Measurements from ENCODE around the gene DNASE1. TPM values are rescaled to one million over a fixed set of nuclear protein-coding genes. Genes with fewer than 3 reads are reported as not detected.

Gene DNASE1
- total and polyA plus RNA-seq, 8 donors = 10.4 to 128 (median 38.2) TPM

DNA sequence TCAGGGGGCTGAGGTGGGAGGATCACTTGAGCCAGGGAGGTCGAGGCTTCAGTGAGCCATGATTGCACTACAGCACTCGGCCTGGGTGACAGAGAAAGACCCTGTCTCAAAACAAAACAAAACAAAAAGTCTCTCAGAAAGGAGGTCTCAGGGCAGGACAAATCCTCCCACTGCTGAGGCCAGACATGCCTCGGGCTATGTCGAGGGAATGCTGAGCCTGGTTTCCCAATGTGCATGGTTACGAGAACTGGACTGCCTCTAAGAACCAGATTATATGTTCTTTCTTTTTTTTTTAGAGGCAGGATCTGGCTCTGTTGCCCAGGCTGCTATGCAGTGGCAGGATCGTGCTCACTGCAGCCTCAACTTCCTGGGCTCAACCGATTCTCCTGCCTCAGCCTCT lies 35.2 kb downstream of the DNASE1 start:
- WGBS, 5 donors = 84 to 97% (median 95%) methylated on average over 7 of the region's 7 CpGs
- H3K9me3 ChIP-seq = no peaks in the 10 kb centered on the region
- no peak for DNase-seq
- peaks cover 0 to 17% (median 15%) of the 10 kb centered on the region in 4 donors for H3K4me1 ChIP-seq
- peaks cover 22 to 50% (median 46%) of the 10 kb centered on the region in 4 donors for H3K36me3 ChIP-seq
- H3K27ac ChIP-seq = peak overlapping the region in 2 of 5 donors; percentile 70 to 71
- H3K27me3 ChIP-seq = no peaks in the 10 kb centered on the region
- H3K4me3 ChIP-seq = no peak overlapping the region
- no peak for TF ChIP-seq EP300 (IDR thresholded peaks at IDR 0.05)
- no peak for TF ChIP-seq POLR2AphosphoS5 (IDR thresholded peaks at IDR 0.05)
- TF ChIP-seq POLR2A (IDR thresholded peaks at IDR 0.05) = no peak
- TF ChIP-seq, protein P1, sequence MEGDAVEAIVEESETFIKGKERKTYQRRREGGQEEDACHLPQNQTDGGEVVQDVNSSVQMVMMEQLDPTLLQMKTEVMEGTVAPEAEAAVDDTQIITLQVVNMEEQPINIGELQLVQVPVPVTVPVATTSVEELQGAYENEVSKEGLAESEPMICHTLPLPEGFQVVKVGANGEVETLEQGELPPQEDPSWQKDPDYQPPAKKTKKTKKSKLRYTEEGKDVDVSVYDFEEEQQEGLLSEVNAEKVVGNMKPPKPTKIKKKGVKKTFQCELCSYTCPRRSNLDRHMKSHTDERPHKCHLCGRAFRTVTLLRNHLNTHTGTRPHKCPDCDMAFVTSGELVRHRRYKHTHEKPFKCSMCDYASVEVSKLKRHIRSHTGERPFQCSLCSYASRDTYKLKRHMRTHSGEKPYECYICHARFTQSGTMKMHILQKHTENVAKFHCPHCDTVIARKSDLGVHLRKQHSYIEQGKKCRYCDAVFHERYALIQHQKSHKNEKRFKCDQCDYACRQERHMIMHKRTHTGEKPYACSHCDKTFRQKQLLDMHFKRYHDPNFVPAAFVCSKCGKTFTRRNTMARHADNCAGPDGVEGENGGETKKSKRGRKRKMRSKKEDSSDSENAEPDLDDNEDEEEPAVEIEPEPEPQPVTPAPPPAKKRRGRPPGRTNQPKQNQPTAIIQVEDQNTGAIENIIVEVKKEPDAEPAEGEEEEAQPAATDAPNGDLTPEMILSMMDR (IDR thresholded peaks at IDR 0.05) = no peak
- intact Hi-C loops (cut with DNase I; ENCODE audit: low total_unique reads) = loop anchor here (10.0 kb wide), 1 partner anchor 185 kb away; no protein-coding TSS in a partner anchor

DNA sequence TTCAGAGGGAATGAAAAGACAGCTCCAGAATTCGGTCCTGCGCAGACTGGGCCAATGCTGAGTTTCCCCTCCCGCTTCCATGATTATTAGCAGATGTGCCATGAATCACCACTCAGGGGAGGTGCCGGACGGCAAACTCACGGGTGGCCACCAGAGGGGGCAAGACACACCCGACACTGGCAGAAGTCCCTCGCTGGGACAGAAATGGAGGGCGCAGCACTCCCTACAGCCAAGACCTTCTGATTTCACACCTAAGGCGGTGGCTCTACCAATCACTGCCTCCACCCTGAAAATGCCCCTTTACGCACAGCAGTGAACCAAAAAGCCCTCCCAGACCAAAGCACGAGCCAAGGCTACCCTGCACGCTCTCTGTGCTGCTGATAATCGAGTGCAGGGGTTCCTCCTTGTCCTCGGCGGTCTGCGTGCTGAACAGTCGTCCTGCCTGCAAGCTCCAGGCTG lies 36.0 kb downstream of the DNASE1 start:
- TF ChIP-seq POLR2AphosphoS5 (IDR thresholded peaks at IDR 0.05) (peak; percentile 32 to 92 (median 66)), EP300 (IDR thresholded peaks at IDR 0.05) (no peak), POLR2A (IDR thresholded peaks at IDR 0.05) (no peak)
- TF ChIP-seq, protein P1 (IDR thresholded peaks at IDR 0.05) = peak in 5 of 7 experiments; percentile 89 to 95 (median 91)
- intact Hi-C loops (cut with DNase I; ENCODE audit: low total_unique reads) = loop anchor here (10.0 kb wide), 1 partner anchor 184 kb away; no protein-coding TSS in a partner anchor
- no peaks in the 10 kb centered on the region for H3K9me3 ChIP-seq
- DNase-seq = peak; percentile 90 to 96
- peak overlapping the region in 3 of 5 donors; percentile 56 to 71 (median 70) for H3K27ac ChIP-seq
- H3K4me1 ChIP-seq = peaks cover 0 to 19% (median 15%) of the 10 kb centered on the region in 4 donors
- H3K27me3 ChIP-seq = no peaks in the 10 kb centered on the region
- 19 to 27% (median 23%) methylated on average over 18 of the region's 18 CpGs for WGBS, 5 donors
- peaks cover 15 to 45% (median 42%) of the 10 kb centered on the region in 4 donors for H3K36me3 ChIP-seq
- H3K4me3 ChIP-seq = peak overlapping the region; percentile 25 to 38 (median 30)

- H3K36me3 ChIP-seq = peaks cover 9 to 38% (median 36%) of the 10 kb centered on the region in 4 donors
- H3K9me3 ChIP-seq = no peaks in the 10 kb centered on the region
- peak overlapping the region in 3 of 5 donors; percentile 56 to 71 (median 70) for H3K27ac ChIP-seq
- H3K4me1 ChIP-seq = peaks cover under 1 to 25% (median 18%) of the 10 kb centered on the region in 4 donors
- no peaks in the 10 kb centered on the region for H3K27me3 ChIP-seq
- TF ChIP-seq EP300 (IDR thresholded peaks at IDR 0.05) = no peak
- TF ChIP-seq, protein P1 (IDR thresholded peaks at IDR 0.05) = no peak
- TF ChIP-seq POLR2A (IDR thresholded peaks at IDR 0.05) = no peak
- TF ChIP-seq POLR2AphosphoS5 (IDR thresholded peaks at IDR 0.05) = no peak
- 80 to 86% (median 85%) methylated on average over 18 to 19 of the region's 19 CpGs for WGBS, 5 donors
- peak overlapping the region; percentile 25 to 38 (median 30) for H3K4me3 ChIP-seq
- intact Hi-C loops (cut with DNase I; ENCODE audit: low total_unique reads) = loop anchor here (10.0 kb wide), 1 partner anchor 184 kb away; no protein-coding TSS in a partner anchor
- DNase-seq = peak in 1 of 2 donors; percentile 39
Observed at GRCh38 chr16:3690980-3691720, 36.7 kb downstream of the DNASE1 start.

DNA sequence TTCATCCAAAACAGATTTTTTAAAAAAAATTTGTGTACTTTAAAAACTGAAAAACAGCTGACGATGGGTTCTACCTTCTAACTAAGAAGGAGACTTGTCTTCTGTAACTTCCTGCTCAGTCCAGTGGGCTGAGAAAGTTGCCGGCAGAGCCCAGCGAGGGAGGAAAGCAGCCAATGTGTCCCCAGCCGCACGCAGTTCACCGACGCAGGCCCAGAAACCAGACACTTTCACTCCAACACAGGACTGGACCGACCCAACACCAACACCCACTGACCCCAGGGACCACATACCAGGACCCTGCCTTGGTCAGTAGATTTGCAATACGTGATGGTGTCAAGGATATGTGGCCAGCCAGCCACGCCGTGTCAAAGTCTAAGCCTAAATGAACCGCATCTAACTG lies 37.3 kb downstream of the DNASE1 start:
- no peak for DNase-seq
- intact Hi-C loops (cut with DNase I; ENCODE audit: low total_unique reads) = loop anchor here (10.0 kb wide), 1 partner anchor 183 kb away; no protein-coding TSS in a partner anchor
- H3K27ac ChIP-seq = peak overlapping the region in 1 of 5 donors; percentile 25

More for the DNA sequence above, 37.3 kb downstream of the DNASE1 start:
- TF ChIP-seq, protein P1 (IDR thresholded peaks at IDR 0.05) = no peak
- TF ChIP-seq EP300 (IDR thresholded peaks at IDR 0.05) = no peak
- no peak for TF ChIP-seq POLR2A (IDR thresholded peaks at IDR 0.05)
- no peak for TF ChIP-seq POLR2AphosphoS5 (IDR thresholded peaks at IDR 0.05)
- Histone ChIP-seq H3K9me3 (no peaks in the 10 kb centered on the region), H3K4me3 (no peak overlapping the region), H3K4me1 (peaks cover 7 to 31% (median 24%) of the 10 kb centered on the region in 4 donors), H3K27me3 (no peaks in the 10 kb centered on the region), H3K36me3 (peaks cover 7 to 32% (median 30%) of the 10 kb centered on the region in 4 donors)
- 79 to 93% (median 87%) methylated on average over 12 of the region's 12 CpGs for WGBS, 5 donors

All from stomach (tissue), 9 donors.